SK-N-SH (cell line): Measurements from ENCODE around the gene USP31. TPM values are rescaled to one million over a fixed set of nuclear protein-coding genes. Genes with fewer than 3 reads are reported as not detected.
A peak's percentile ranks its signal among the peaks of the same experiment; 100 is the strongest.

Experiments used
- CTCF ChIA-PET: fragments of 300-600, 350-600 bp; formaldehyde crosslinking; extraction: SDS; loops from one replicate; lab custom pipeline; 2021; lab: Yijun Ruan, JAX
- POLR2A ChIA-PET: fragments of 350-600 bp; sonication (Branson Sonifier 250); formaldehyde crosslinking; extraction: SDS; loops from one replicate; lab custom pipeline; 2020; ENCODE audit warnings: antibody characterized with exemption, inconsistent platforms; lab: Yijun Ruan, JAX
- DNase-seq: peaks from one replicate; pipeline ENCODE4 v3.0.0; 2012
- H2AFZ ChIP-seq: fragments of 200-600 bp; sonication (generic); 2 replicates; pipeline ENCODE4 v1.8.1; 2016; ENCODE audit warnings: antibody characterized with exemption, mild to moderate bottlenecking, low read depth
- H3F3A ChIP-seq: fragments of 200-600 bp; sonication (generic); replicated peaks from 2 replicates; pipeline ENCODE3; 2016; ENCODE audit warnings: antibody characterized with exemption, mild to moderate bottlenecking; ENCODE audit not compliant: insufficient read depth
- H3K27ac ChIP-seq, 2 experiments: fragments of 200-500 bp in 1 of 2; fragments of 200-600 bp in 1 of 2; sonication (Bioruptor generic) in 1 of 2; sonication (generic), shearing (Covaris generic) in 1 of 2; 2 replicates each; pipeline versions ENCODE4 v1.5.1 to v1.6.1; 2014 to 2016; ENCODE audit warnings: low read depth in 2 of 2, inconsistent platforms in 1 of 2, low read length in 1 of 2, mild to moderate bottlenecking in 1 of 2, mixed read lengths in 1 of 2
- H3K27me3 ChIP-seq: fragments of 200-600 bp; sonication (generic), shearing (Covaris generic); 2 replicates; pipeline ENCODE4 v1.6.1; 2016; ENCODE audit warnings: mixed run types; ENCODE audit not compliant: insufficient read depth
- H3K36me3 ChIP-seq, 2 experiments: fragments of 200-500 bp in 1 of 2; fragments of 200-600 bp in 1 of 2; sonication (Bioruptor generic) in 1 of 2; sonication (generic) in 1 of 2; replicated peaks in 1 of 2; 2 replicates each; pipeline versions ENCODE3 to v1.5.1; 2014 to 2016; ENCODE audit warnings: low read length in 1 of 2, mild to moderate bottlenecking in 1 of 2; ENCODE audit not compliant: insufficient read depth in 2 of 2, control insufficient read depth in 1 of 2
- H3K4me1 ChIP-seq, 2 experiments: fragments of 200-500 bp in 1 of 2; fragments of 200-600 bp in 1 of 2; sonication (Bioruptor generic) in 1 of 2; sonication (generic), shearing (Covaris generic) in 1 of 2; 2 replicates each; pipeline versions ENCODE4 v1.5.1 to v1.6.1; 2014 to 2016; ENCODE audit warnings: low read depth in 1 of 2, low read length in 1 of 2, mixed run types in 1 of 2; ENCODE audit not compliant: insufficient read depth in 2 of 2, control insufficient read depth in 1 of 2
- H3K4me2 ChIP-seq: fragments of 200-600 bp; sonication (generic), shearing (Covaris generic); 2 replicates; pipeline ENCODE4 v1.6.1; 2017; ENCODE audit warnings: mixed run types
- H3K4me3 ChIP-seq, 2 experiments: fragments of 200-500 bp in 1 of 2; fragments of 200-600 bp in 1 of 2; sonication (Bioruptor generic) in 1 of 2; sonication (generic), shearing (Covaris generic) in 1 of 2; 2 replicates each; pipeline versions ENCODE4 v1.5.1 to v1.8.1; 2014 to 2016; ENCODE audit warnings: low read depth in 2 of 2, inconsistent platforms in 1 of 2, low read length in 1 of 2, mild to moderate bottlenecking in 1 of 2, mixed read lengths in 1 of 2, moderate library complexity in 1 of 2
- H3K79me2 ChIP-seq: fragments of 200-600 bp; sonication (generic); 2 replicates; pipeline ENCODE4 v1.8.1; 2017; ENCODE audit warnings: mild to moderate bottlenecking; ENCODE audit not compliant: insufficient read depth
- H3K9ac ChIP-seq: fragments of 200-600 bp; sonication (generic); 2 replicates; pipeline ENCODE4 v1.6.1; 2017; ENCODE audit warnings: mixed run types
- H3K9me2 ChIP-seq: fragments of 200-600 bp; sonication (generic); 2 replicates; pipeline ENCODE4 v1.6.1; 2017; ENCODE audit warnings: mixed run types
- H3K9me3 ChIP-seq: fragments of 200-600 bp; sonication (generic); 2 replicates; pipeline ENCODE4 v1.6.1; 2017; ENCODE audit warnings: mixed run types, mild to moderate bottlenecking, moderate library complexity
- H4K20me1 ChIP-seq: fragments of 200-600 bp; sonication (generic); 2 replicates; pipeline ENCODE4 v1.6.1; 2017; ENCODE audit warnings: mild to moderate bottlenecking, mixed run types; ENCODE audit not compliant: insufficient read depth
- CHD2 ChIP-seq: fragments of 150-350 bp; IDR thresholded peaks from 2 replicates; pipeline ENCODE4 v1.6.1; 2018; ENCODE audit warnings: low read length; ENCODE audit not compliant: partially characterized antibody
- ELF1 ChIP-seq: IDR thresholded peaks from 2 replicates; pipeline ENCODE4 v1.4.0; 2012
- EP300 ChIP-seq, 2 experiments: IDR thresholded peaks; 2 replicates each; pipeline versions ENCODE4 v1.4.0 to v1.6.1; 2012; ENCODE audit warnings: borderline replicate concordance in 1 of 2, low read depth in 1 of 2, low read length in 1 of 2
- EZH2phosphoT487 ChIP-seq: fragments of 200-600 bp; sonication (generic); IDR thresholded peaks from 2 replicates; pipeline ENCODE4 v1.6.1; 2017; ENCODE audit warnings: low read depth, mixed run types, mild to moderate bottlenecking, antibody characterized with exemption, moderate library complexity, borderline replicate concordance
- FOSL2 ChIP-seq: IDR thresholded peaks from 2 replicates; pipeline ENCODE4 v1.4.0; 2012; ENCODE audit warnings: low read depth, mild to moderate bottlenecking, moderate library complexity, borderline replicate concordance
- FOXJ3 ChIP-seq: sonication (generic); formaldehyde crosslinking; IDR thresholded peaks from 2 replicates; pipeline ENCODE4 v1.5.1; 2020; ENCODE audit warnings: mild to moderate bottlenecking, missing genetic modification reagents
- FOXM1 ChIP-seq: IDR thresholded peaks from 2 replicates; pipeline ENCODE4 v1.4.0; 2012; ENCODE audit warnings: low read depth, mild to moderate bottlenecking
- IRF3 ChIP-seq: fragments of 150-350 bp; IDR thresholded peaks from 2 replicates; pipeline ENCODE4 v1.6.1; 2016; ENCODE audit warnings: mild to moderate bottlenecking, low read depth, low read length
- JUND ChIP-seq: IDR thresholded peaks from 2 replicates; pipeline ENCODE4 v1.4.0; 2012
- MEF2A ChIP-seq: IDR thresholded peaks from 2 replicates; pipeline ENCODE4 v1.4.0; 2012; ENCODE audit warnings: low read depth, borderline replicate concordance
- MXI1 ChIP-seq: IDR thresholded peaks from 2 replicates; pipeline ENCODE4 v1.6.1; 2012; ENCODE audit warnings: mild to moderate bottlenecking, low read depth, low read length, improper control_type of control experiment
- NFIC ChIP-seq: IDR thresholded peaks from 2 replicates; pipeline ENCODE4 v1.4.0; 2012; ENCODE audit warnings: borderline replicate concordance
- NRF1 ChIP-seq: IDR thresholded peaks from 2 replicates; pipeline ENCODE4 v1.6.1; 2012; ENCODE audit warnings: low read depth, mild to moderate bottlenecking, low read length
- POLR2AphosphoS5 ChIP-seq: IDR thresholded peaks from 2 replicates; pipeline ENCODE4 v1.6.1; 2012; ENCODE audit warnings: low read depth, low read length
- RAD21 ChIP-seq: IDR thresholded peaks from 2 replicates; pipeline ENCODE4 v1.6.1; 2012; ENCODE audit warnings: mild to moderate bottlenecking, low read length
- RFX5 ChIP-seq: IDR thresholded peaks from 2 replicates; pipeline ENCODE4 v1.6.1; 2012; ENCODE audit warnings: mild to moderate bottlenecking, improper control_type of control experiment, low read length
- SIN3A ChIP-seq: IDR thresholded peaks from 2 replicates; pipeline ENCODE4 v1.6.1; 2012; ENCODE audit warnings: low read depth, mild to moderate bottlenecking, low read length, moderate library complexity, borderline replicate concordance
- SMC3 ChIP-seq: IDR thresholded peaks from 2 replicates; pipeline ENCODE4 v1.6.1; 2012; ENCODE audit warnings: low read depth, low read length, improper control_type of control experiment
- TAF1 ChIP-seq: IDR thresholded peaks from 2 replicates; pipeline ENCODE4 v1.6.1; 2012; ENCODE audit warnings: low read depth, mild to moderate bottlenecking, low read length, moderate library complexity, borderline replicate concordance
- TEAD4 ChIP-seq: IDR thresholded peaks from 2 replicates; pipeline ENCODE4 v1.4.0; 2012; ENCODE audit warnings: mild to moderate bottlenecking, borderline replicate concordance; ENCODE audit not compliant: insufficient read depth
- USF2 ChIP-seq: fragments of 150-350 bp; IDR thresholded peaks from 2 replicates; pipeline ENCODE4 v1.6.1; 2017; ENCODE audit warnings: antibody characterized with exemption, low read length, low read depth, borderline replicate concordance
- YY1 ChIP-seq: IDR thresholded peaks from 2 replicates; pipeline ENCODE4 v1.4.0; 2012; ENCODE audit warnings: low read depth, mild to moderate bottlenecking
- ZBTB33 ChIP-seq: IDR thresholded peaks from 2 replicates; pipeline ENCODE4 v1.4.0; 2012; ENCODE audit warnings: low read depth, borderline replicate concordance
- WGBS: methylation state at CpG from one replicate; pipeline ENCODE4 v1.1.6; 2017; ENCODE audit warnings: low lambda C conversion rate; 5-methylcytosine and 5-hydroxymethylcytosine counted together
- polyA plus RNA-seq, 3 experiments: library from polyadenylated mRNA; depleted of rRNA; stranded (reverse); fragments of >200 nt; gene quantifications; 2 replicates each; pipeline ENCODE4 v1.2.3, GENCODE V29; 2012
- TF ChIP-seq, protein P1 (sequence below): IDR thresholded peaks from 2 replicates; pipeline ENCODE4 v1.4.0; 2012; ENCODE audit warnings: low read depth
- TF ChIP-seq, protein P2 (sequence below): IDR thresholded peaks from 2 replicates; pipeline ENCODE4 v1.4.0; 2012; ENCODE audit warnings: low read depth, borderline replicate concordance
- TF ChIP-seq, protein P3 (sequence below): fragments of 200-600 bp; sonication (generic); IDR thresholded peaks from 2 replicates; pipeline ENCODE4 v1.6.1; 2017; ENCODE audit warnings: antibody characterized with exemption, mild to moderate bottlenecking, moderate library complexity

The USP31 gene
- polyA plus RNA-seq, 1 of the 3 experiments (the other 2 are of a cell fraction), result 3.2 TPM

- no peaks in the 10 kb centered on the region for H4K20me1 ChIP-seq
- H2AFZ ChIP-seq, result no peak overlapping the region
- ChIA-PET POLR2A (no interaction called here), CTCF (interaction anchor here (0.7 to 1.6 kb wide), 5 partner anchors 10 to 280 kb away, joined by 3 read pairs; no protein-coding TSS in a partner anchor)
- H3K36me3 ChIP-seq, result no peaks in the 10 kb centered on the region
- no peak overlapping the region; a peak in 1 of 4 replicates for H3K4me3 ChIP-seq
- no peak overlapping the region for H3K4me2 ChIP-seq
- H3K79me2 ChIP-seq, result no peaks in the 10 kb centered on the region
- no peak overlapping the region for H3K27ac ChIP-seq
- no peaks in the 10 kb centered on the region for H3K9me3 ChIP-seq
- no peaks in the 10 kb centered on the region; a peak in 1 of 4 replicates for H3K4me1 ChIP-seq
- no peak for DNase-seq
- no peaks in the 10 kb centered on the region for H3K9me2 ChIP-seq
- no peak for TF ChIP-seq TAF1
- TF ChIP-seq, protein P1, sequence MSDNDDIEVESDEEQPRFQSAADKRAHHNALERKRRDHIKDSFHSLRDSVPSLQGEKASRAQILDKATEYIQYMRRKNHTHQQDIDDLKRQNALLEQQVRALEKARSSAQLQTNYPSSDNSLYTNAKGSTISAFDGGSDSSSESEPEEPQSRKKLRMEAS, result no peak
- no peak for TF ChIP-seq POLR2AphosphoS5
- TF ChIP-seq USF2, result no peak
- no peak for TF ChIP-seq ZBTB33
- no peak for TF ChIP-seq FOSL2
- TF ChIP-seq YY1, result no peak
- TF ChIP-seq MXI1, result no peak
- no peak for TF ChIP-seq RFX5
- no peak for TF ChIP-seq MEF2A
- peak; percentile 23; the same call in 1 of the 2 replicates for TF ChIP-seq RAD21
- no peak for TF ChIP-seq FOXM1
- no peak for TF ChIP-seq EP300 (IDR thresholded peaks at IDR 0.05; ENCODE audit: borderline replicate concordance in 1 of 2, low read depth in 1 of 2, low read length in 1 of 2)
- TF ChIP-seq EZH2phosphoT487, result no peak
- TF ChIP-seq, protein P2, sequence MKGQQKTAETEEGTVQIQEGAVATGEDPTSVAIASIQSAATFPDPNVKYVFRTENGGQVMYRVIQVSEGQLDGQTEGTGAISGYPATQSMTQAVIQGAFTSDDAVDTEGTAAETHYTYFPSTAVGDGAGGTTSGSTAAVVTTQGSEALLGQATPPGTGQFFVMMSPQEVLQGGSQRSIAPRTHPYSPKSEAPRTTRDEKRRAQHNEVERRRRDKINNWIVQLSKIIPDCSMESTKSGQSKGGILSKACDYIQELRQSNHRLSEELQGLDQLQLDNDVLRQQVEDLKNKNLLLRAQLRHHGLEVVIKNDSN, result no peak
- no peak for TF ChIP-seq CHD2
- no peak for TF ChIP-seq JUND
- no peak for TF ChIP-seq TEAD4
- TF ChIP-seq NFIC, result no peak
- TF ChIP-seq IRF3, result no peak
- TF ChIP-seq FOXJ3, result no peak
- TF ChIP-seq SMC3, result peak; percentile 18; the same call in 1 of the 2 replicates
- TF ChIP-seq ELF1, result no peak
- TF ChIP-seq SIN3A, result no peak
- TF ChIP-seq, protein P3, sequence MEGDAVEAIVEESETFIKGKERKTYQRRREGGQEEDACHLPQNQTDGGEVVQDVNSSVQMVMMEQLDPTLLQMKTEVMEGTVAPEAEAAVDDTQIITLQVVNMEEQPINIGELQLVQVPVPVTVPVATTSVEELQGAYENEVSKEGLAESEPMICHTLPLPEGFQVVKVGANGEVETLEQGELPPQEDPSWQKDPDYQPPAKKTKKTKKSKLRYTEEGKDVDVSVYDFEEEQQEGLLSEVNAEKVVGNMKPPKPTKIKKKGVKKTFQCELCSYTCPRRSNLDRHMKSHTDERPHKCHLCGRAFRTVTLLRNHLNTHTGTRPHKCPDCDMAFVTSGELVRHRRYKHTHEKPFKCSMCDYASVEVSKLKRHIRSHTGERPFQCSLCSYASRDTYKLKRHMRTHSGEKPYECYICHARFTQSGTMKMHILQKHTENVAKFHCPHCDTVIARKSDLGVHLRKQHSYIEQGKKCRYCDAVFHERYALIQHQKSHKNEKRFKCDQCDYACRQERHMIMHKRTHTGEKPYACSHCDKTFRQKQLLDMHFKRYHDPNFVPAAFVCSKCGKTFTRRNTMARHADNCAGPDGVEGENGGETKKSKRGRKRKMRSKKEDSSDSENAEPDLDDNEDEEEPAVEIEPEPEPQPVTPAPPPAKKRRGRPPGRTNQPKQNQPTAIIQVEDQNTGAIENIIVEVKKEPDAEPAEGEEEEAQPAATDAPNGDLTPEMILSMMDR, result peak; percentile 36; the same call in 1 of the 2 replicates
- no peak for TF ChIP-seq NRF1
- H3K9ac ChIP-seq, result no peak overlapping the region
- WGBS, result 67% methylated on average over 7 of the region's 7 CpGs
- H3K27me3 ChIP-seq, result no peaks in the 10 kb centered on the region
- no peaks in the 10 kb centered on the region for H3F3A ChIP-seq
These were observed 6.3 kb upstream of the USP31 start for GRCh38 chr16:23155445-23156049.
